Activated CD4-positive, alpha-beta T cell treated with anti-CD3 and anti-CD28 coated beads, Interleukin-2, amount 10 ng/mL, durations not matched to agents 7 days and 5 days (primary cell): ENCODE data around the gene SOX1. TPM values are rescaled to one million over a fixed set of nuclear protein-coding genes. Genes with fewer than 3 reads are reported as not detected.

Source experiments
- CTCF ChIA-PET: fragments of 350-600 bp; sonication (Branson Sonifier 250); formaldehyde crosslinking; loops from one replicate; lab custom pipeline; 2021; ENCODE audit warnings: antibody characterized with exemption; lab: Charles Lee
- POLR2A ChIA-PET: fragments of 350-600 bp; sonication (Branson Sonifier 250); formaldehyde crosslinking; loops from one replicate; lab custom pipeline; 2021; ENCODE audit warnings: antibody characterized with exemption; lab: Charles Lee
- DNase-seq: peaks from one replicate; pipeline ENCODE4 v3.0.0-alpha.2; 2020
- H3K27ac Mint-ChIP-seq: one replicate; pipeline ENCODE4 v1.8.0; 2021; ENCODE audit warnings: mild to moderate bottlenecking, moderate library complexity, mixed read lengths
- H3K27me3 Mint-ChIP-seq: one replicate; pipeline ENCODE4 v1.8.0; 2021; ENCODE audit warnings: mixed read lengths
- H3K36me3 Mint-ChIP-seq: one replicate; pipeline ENCODE4 v1.8.0; 2021; ENCODE audit warnings: low read depth, mixed read lengths
- H3K4me1 Mint-ChIP-seq: one replicate; pipeline ENCODE4 v1.8.0; 2021; ENCODE audit warnings: mixed read lengths
- H3K4me3 Mint-ChIP-seq: one replicate; pipeline ENCODE4 v1.8.0; 2021; ENCODE audit warnings: mild to moderate bottlenecking, moderate library complexity, mixed read lengths
- H3K9me3 Mint-ChIP-seq: one replicate; pipeline ENCODE4 v1.8.0; 2021; ENCODE audit warnings: mixed read lengths
- total RNA-seq, 2 experiments: library from RNA; stranded (reverse); gene quantifications; one replicate each; pipeline ENCODE4 v1.2.3, GENCODE V29; 2021

The SOX1 gene
- total RNA-seq, 2 experiments from 2014 or later = not detected

DNA sequence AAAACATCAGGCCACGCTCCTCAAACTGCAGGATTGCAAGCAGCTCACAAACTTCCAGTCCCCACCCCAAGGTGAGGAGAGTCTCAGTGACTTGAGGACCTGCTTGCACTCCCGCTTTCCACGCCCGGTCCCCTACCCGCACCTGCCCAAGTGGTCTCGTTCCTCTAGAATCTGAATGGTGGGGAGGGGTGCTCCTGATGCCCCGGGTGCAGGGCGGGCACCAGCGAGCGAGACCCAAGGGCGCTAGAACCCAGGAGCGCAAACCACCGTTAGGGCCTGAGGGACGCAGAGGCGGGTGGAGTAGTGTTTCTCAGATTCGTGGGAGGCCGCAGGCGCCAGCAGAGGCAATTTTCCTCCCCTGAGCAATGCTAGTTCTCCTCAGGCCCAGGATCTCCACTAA lies 40.3 kb downstream of the SOX1 start:
- POLR2A ChIA-PET = no interaction called here
- H3K27me3 Mint-ChIP-seq = peaks cover 57% of the 10 kb centered on the region
- H3K4me3 Mint-ChIP-seq = no peak overlapping the region
- CTCF ChIA-PET = no interaction called here
- H3K27ac Mint-ChIP-seq = no peak overlapping the region
- no peaks in the 10 kb centered on the region for H3K4me1 Mint-ChIP-seq
- H3K36me3 Mint-ChIP-seq = no peaks in the 10 kb centered on the region
- no peaks in the 10 kb centered on the region for H3K9me3 Mint-ChIP-seq
- no peak for DNase-seq

DNA sequence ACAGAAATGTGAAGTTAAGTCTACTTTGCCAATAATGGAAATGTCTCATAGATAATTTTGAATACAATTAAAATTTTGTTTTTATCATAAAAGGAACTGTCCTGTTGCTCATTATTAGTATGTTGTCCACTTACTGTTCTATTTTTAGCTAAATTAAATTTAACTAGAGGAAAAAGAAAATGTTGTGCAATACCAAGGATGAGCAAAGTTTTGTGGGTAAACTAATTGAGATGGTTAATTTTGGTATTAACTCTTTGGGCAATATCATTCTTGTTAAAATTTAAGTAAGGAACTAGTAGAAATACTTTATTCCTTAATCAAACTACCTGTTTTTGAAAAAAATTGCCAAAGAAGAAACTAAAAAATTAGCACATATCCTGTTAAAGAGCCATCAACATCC lies 43.5 kb downstream of the SOX1 start:
- CTCF ChIA-PET = no interaction called here
- peaks cover 46% of the 10 kb centered on the region for H3K27me3 Mint-ChIP-seq

DNA sequence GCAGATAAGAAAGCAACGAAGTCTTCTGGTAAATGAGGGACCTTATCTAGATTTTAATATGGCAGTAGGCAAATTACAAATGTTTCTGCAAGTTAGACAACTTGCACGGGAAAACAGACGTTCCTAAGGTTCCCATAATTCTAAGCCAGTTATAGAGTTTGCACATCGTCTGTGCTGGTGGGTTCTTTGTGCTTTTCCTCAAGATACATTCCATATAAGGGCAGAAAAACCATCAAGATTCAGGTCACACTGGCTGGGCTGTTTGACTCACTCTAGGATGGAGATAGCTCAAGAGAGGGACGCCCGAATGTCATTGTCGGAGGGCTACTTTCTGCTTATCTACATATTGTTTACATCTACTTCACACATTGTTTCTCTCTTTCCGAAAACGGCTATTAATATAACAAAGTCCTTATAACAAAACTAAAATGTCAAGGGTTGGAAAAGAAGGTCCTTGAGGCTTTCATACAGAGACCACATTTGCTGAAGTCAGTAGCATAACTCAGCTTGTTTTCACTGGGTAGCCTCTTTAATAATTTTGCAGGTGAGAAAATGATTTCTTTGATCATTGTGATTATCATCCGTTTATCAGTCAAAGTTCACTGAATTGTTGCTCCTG lies 44.4 kb downstream of the SOX1 start:
- H3K4me3 Mint-ChIP-seq = no peak overlapping the region
- ChIA-PET CTCF (no interaction called here), POLR2A (no interaction called here)
- no peaks in the 10 kb centered on the region for H3K36me3 Mint-ChIP-seq
- no peak overlapping the region for H3K27ac Mint-ChIP-seq
- H3K27me3 Mint-ChIP-seq = peaks cover 39% of the 10 kb centered on the region
- no peak for DNase-seq
- no peaks in the 10 kb centered on the region for H3K9me3 Mint-ChIP-seq
- no peaks in the 10 kb centered on the region for H3K4me1 Mint-ChIP-seq

More for the DNA sequence above, 43.5 kb downstream of the SOX1 start:
- no peak overlapping the region for H3K27ac Mint-ChIP-seq
- H3K4me1 Mint-ChIP-seq = no peaks in the 10 kb centered on the region
- DNase-seq = no peak
- no peak overlapping the region for H3K4me3 Mint-ChIP-seq
- POLR2A ChIA-PET = no interaction called here
- no peaks in the 10 kb centered on the region for H3K9me3 Mint-ChIP-seq
- H3K36me3 Mint-ChIP-seq = no peaks in the 10 kb centered on the region

DNA sequence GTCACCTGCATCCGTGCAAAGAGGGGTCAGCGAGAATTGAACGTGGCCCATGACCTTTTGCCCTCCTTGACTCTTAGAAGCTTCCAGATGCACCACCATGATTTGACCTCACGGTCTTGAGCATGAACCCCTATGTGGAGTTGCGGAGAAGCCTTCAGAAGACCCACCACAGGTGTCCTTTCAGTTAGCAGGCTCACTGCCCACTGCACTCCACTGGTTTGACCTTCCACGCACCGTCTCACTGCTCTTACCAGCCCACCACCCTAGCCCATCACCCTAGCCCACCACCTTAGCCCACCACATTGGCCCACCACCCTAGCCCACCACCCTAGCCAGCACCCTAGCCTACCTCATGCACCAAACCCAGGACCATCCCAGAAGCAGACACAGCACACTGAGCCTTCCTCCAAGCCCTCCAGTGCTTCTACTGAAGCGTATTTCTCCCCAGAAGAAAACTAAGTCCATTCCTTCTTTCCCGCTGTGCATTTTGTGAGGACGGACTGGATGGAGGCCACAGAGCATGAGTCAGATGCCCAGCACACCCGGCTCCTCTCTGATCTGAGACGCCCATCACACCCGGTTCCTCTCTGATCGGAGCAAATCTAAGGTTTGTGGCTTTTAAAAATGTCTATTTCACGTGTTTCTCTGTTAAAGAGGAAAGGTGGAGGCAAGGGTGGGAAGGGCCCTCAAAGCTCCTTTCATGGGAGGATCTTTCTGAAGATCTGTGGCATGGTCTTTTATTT lies 45.8 kb downstream of the SOX1 start:
- Mint-ChIP-seq H3K9me3 (no peaks in the 10 kb centered on the region), H3K4me1 (no peaks in the 10 kb centered on the region), H3K36me3 (no peaks in the 10 kb centered on the region), H3K27me3 (peaks cover 25% of the 10 kb centered on the region), H3K4me3 (no peak overlapping the region), H3K27ac (no peak overlapping the region)
- DNase-seq = no peak
- ChIA-PET CTCF (no interaction called here), POLR2A (no interaction called here)

DNA sequence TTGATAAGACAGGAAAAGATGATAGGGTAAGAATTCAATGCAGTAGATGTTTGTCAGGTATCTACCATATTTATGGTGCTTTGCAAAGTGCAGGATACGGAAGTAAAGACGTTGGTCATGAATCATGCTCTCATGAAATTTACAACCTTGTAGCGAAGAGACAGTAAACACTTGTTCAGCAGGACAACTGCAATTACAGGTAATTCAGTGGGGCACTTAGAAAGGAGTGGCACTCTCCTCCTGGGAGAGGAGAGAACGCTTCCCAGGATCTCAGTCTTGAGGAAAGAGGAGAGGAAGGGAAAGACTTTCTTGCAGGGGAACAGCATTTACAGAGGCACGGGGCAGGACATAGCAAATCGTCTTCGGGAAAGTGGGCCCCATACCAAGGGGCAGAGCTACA lies 46.4 kb downstream of the SOX1 start:
- Mint-ChIP-seq H3K27me3 (peaks cover 20% of the 10 kb centered on the region), H3K27ac (no peak overlapping the region), H3K36me3 (no peaks in the 10 kb centered on the region), H3K4me3 (no peak overlapping the region), H3K9me3 (no peaks in the 10 kb centered on the region), H3K4me1 (no peaks in the 10 kb centered on the region)
- ChIA-PET POLR2A (no interaction called here), CTCF (no interaction called here)
- DNase-seq = no peak

DNA sequence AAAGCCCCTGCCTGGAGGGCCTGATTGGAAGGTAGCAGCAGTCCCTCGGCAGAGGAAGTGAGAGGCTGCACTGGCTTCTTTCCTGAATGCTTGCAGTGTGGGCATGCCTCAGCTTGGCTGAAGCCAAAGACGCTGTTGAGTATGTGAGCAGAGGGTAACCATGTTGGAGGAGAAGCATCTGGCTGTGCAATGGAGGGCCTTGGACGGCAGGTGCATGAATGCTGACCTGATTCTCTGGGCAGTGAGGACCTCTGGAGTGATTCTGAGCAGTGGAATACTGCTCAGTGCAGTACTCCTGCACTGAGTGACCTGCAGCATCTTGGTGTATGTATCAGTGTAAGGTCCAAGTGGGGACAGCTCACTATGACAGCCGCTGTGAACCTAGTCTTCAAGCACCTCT lies 46.9 kb downstream of the SOX1 start:
- Mint-ChIP-seq H3K4me1 (no peaks in the 10 kb centered on the region), H3K36me3 (no peaks in the 10 kb centered on the region), H3K27ac (no peak overlapping the region), H3K4me3 (no peak overlapping the region), H3K27me3 (peaks cover 16% of the 10 kb centered on the region), H3K9me3 (no peaks in the 10 kb centered on the region)
- no peak for DNase-seq
- ChIA-PET CTCF (no interaction called here), POLR2A (no interaction called here)

DNA sequence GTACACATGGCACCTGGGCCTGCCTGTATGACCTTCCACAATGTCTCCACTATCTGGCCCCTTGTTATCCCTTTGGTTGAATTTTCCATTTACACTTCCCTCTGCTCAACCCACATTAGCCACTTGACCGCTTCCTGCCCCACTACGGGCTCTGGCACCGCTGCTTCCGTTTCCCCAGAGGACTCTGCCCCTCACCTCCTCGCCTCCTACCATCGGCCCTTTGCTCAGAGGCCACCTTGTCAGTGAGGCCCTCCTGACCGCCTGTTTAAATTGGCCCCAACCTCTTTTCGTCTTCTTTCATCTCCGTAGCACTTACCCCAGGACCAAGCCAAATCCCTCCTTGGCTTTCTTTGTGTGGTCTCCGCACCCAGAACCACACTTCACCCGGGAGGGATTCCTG lies 47.4 kb downstream of the SOX1 start:
- CTCF ChIA-PET = no interaction called here

DNA sequence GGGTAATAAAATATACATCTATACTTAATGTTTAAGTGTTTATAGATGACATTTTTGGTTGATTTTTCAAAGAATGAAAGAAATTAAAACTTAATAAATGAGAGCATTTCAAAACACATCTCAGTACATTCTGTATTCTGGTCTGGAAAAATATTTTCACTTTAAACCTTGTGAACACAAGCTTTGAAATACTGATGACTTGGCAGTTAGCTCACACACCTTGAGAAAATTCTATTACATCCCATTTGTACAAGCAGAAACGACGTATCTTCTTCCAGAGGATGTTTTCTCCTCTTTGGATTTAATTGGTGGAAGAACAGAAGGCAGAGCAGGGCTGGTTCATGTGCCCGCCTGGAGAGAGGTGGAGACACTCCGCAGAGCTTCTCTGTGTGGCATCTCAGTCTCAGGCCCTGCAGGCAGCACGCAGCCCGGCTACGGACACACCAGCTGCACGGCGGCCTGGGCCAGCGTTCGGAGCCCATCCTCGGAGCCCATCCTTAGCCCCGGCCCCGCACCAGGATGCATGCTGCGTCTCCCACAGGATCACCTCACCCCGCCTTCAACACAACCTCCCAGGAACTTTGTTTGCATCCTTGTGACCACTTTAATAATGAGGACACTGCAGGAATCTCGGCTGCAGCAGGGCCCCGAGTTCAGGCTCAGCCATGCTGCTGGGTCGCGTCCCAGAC lies 48.6 kb downstream of the SOX1 start:
- ChIA-PET POLR2A (no interaction called here), CTCF (no interaction called here)
- no peak for DNase-seq
- no peak overlapping the region for H3K27ac Mint-ChIP-seq
- H3K9me3 Mint-ChIP-seq = no peaks in the 10 kb centered on the region
- no peaks in the 10 kb centered on the region for H3K4me1 Mint-ChIP-seq
- no peaks in the 10 kb centered on the region for H3K36me3 Mint-ChIP-seq
- no peak overlapping the region for H3K4me3 Mint-ChIP-seq
- H3K27me3 Mint-ChIP-seq = peaks cover 11% of the 10 kb centered on the region

More for the DNA sequence above, 47.4 kb downstream of the SOX1 start:
- H3K36me3 Mint-ChIP-seq = no peaks in the 10 kb centered on the region
- H3K27me3 Mint-ChIP-seq = peaks cover 16% of the 10 kb centered on the region
- H3K27ac Mint-ChIP-seq = no peak overlapping the region
- no peaks in the 10 kb centered on the region for H3K9me3 Mint-ChIP-seq
- H3K4me1 Mint-ChIP-seq = no peaks in the 10 kb centered on the region
- no peak overlapping the region for H3K4me3 Mint-ChIP-seq
- DNase-seq = no peak
- POLR2A ChIA-PET = no interaction called here

DNA sequence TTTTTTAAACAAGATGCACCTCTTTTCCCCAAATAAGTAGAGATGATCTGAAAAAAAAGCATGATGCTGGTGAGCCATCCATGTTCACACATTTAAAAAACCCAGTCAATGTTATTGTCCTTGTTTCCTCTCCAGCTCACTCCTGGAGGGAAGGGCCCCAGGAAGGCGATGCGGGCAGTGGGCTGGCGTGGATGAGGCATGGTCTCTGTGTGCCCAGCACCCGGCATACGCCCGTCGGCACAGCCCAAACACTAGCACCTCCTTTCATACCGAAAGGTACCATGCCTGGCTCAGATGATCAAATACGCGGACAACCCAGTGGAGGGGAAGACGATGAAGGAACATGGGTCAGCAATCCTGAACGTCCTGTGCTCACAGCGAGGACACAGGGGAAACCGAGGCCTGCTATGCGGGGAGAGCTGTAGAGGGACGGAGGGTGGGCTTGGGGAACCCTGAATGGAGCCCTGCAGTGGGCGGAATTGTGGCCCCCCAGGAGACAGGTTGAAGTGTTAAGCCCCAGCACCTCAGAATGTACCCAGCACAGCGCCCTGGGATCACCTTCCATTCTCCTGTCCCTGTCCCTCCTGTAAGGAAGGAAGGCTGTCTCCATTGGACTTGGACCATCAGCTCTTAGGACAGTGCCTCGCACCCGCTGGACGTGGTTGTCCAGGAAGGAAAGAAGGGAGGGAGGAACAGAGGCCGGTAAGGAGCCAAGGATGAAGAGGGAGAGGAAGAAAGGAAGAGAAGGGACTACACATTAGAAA lies 49.4 kb downstream of the SOX1 start:
- no peak for DNase-seq
- ChIA-PET CTCF (no interaction called here), POLR2A (no interaction called here)
- no peaks in the 10 kb centered on the region for H3K4me1 Mint-ChIP-seq
- peaks cover 4% of the 10 kb centered on the region for H3K27me3 Mint-ChIP-seq
- no peak overlapping the region for H3K4me3 Mint-ChIP-seq
- no peaks in the 10 kb centered on the region for H3K9me3 Mint-ChIP-seq
- H3K27ac Mint-ChIP-seq = no peak overlapping the region
- no peaks in the 10 kb centered on the region for H3K36me3 Mint-ChIP-seq

DNA sequence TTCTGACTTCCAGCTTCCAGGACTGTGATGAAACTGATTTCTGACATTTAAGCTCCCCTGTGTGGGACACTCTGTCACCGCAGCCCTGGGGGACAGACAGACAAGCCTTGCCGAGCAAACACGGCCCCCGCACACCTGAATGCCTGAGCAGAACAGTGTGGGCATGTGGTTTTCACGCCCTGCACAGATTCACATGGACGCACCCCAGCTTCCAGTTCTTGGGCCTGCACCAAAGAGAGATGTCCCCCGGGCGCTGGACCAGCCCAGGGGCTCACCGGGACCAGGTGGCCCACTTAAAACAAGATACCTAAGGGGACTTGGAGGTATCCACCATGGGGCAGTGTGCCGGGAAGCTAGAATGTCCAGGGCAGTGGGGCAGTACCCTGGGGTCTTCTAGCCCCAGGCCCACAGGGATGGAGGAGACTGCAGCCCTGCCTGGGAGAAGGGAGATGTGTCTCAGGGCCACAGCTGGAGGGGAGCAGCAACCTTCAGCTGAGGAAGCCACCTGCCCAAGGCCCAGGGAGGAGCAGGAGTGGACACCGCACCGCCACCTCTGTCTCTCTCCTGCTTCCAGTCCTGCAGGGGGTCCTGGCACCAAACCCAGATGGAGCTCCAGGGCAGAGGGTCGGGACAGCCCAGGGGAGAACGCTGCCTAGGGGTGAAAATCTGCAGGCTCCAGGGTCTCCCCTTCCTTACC lies 50.5 kb downstream of the SOX1 start:
- CTCF ChIA-PET = no interaction called here

DNA sequence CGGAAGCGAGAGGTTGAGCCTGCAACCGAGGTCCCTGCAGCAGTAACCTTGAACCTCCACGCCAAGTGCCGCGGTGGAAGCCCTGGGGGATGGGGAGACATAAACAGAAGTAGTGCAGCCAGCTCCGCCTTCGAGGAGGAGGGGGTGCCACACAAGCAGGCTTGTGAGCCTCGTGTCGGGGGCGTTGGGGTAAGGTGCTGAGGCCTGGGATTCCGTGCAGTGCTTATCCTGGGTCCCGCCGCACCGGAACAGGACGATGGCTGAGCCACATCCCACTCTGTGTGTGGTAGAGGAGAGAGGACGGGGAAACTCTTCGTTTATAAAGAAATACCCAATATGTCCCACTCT lies 51.0 kb downstream of the SOX1 start:
- H3K9me3 Mint-ChIP-seq = no peaks in the 10 kb centered on the region
- H3K36me3 Mint-ChIP-seq = no peaks in the 10 kb centered on the region
- ChIA-PET CTCF (no interaction called here), POLR2A (no interaction called here)
- DNase-seq = no peak
- H3K27me3 Mint-ChIP-seq = no peaks in the 10 kb centered on the region
- H3K27ac Mint-ChIP-seq = no peak overlapping the region
- H3K4me1 Mint-ChIP-seq = no peaks in the 10 kb centered on the region
- no peak overlapping the region for H3K4me3 Mint-ChIP-seq

More for the DNA sequence above, 50.5 kb downstream of the SOX1 start:
- Mint-ChIP-seq H3K27me3 (no peaks in the 10 kb centered on the region), H3K36me3 (no peaks in the 10 kb centered on the region), H3K9me3 (no peaks in the 10 kb centered on the region), H3K27ac (no peak overlapping the region), H3K4me1 (no peaks in the 10 kb centered on the region), H3K4me3 (no peak overlapping the region)
- POLR2A ChIA-PET = no interaction called here
- no peak for DNase-seq

DNA sequence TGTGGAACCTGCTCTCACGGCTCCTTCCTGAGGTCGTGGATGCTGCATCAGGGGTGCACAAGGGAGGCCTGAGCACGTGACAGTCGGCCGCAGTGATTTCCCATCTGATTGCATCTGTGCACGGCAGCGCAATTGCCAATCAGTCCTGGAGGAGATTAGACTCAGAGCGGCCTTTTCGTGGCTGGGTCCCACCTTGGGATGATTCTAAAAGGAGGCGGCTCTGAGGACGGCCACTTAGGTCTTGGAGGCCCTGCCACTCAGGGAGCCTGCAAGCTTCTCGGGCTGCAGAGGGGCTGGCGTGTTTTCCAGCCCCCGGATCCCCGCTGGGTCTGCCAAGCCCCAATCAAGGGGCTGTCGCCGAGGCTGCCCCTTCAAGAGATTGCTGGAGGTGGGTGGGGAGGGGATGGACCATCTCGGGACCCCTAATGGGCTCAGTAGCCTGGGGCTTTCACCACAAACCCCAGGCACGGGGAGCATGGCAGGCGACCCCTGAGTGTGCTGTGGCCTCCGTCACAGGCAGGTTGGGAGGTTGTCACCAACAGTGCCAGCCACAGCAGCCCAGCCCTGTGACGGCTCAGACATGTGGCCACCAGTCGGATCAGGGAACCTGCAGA lies 51.6 kb downstream of the SOX1 start:
- no peaks in the 10 kb centered on the region for H3K4me1 Mint-ChIP-seq
- H3K9me3 Mint-ChIP-seq = no peaks in the 10 kb centered on the region
- no peaks in the 10 kb centered on the region for H3K36me3 Mint-ChIP-seq
- H3K27ac Mint-ChIP-seq = no peak overlapping the region
- no peak for DNase-seq
- H3K4me3 Mint-ChIP-seq = no peak overlapping the region
- H3K27me3 Mint-ChIP-seq = no peaks in the 10 kb centered on the region
- POLR2A ChIA-PET = no interaction called here
- CTCF ChIA-PET = no interaction called here
